Naive B cell (primary cell): Measurements from ENCODE around the gene ARHGDIB. TPM values are rescaled to one million over a fixed set of nuclear protein-coding genes. Genes with fewer than 3 reads are reported as not detected.

Experiments used
- ATAC-seq, 2 donors: fragments of 150-1000 bp; cut with Tn5 transposase; 2 replicates each; pipeline ENCODE4 v1.10.0; 2021; ENCODE audit warnings: low read depth in 2 of 2, mild to moderate bottlenecking in 2 of 2, moderate library complexity in 2 of 2
- DNase-seq: peaks from one replicate; pipeline ENCODE4 v3.0.0; 2022
- H3K27ac Mint-ChIP-seq, 6 donors: one replicate each; pipeline ENCODE4 v1.8.0; 2020 to 2022; ENCODE audit warnings: mild to moderate bottlenecking in 6 of 6, mixed read lengths in 6 of 6, moderate library complexity in 5 of 6, inconsistent platforms in 2 of 6
- H3K27me3 Mint-ChIP-seq, 3 donors: one replicate each; pipeline ENCODE4 v1.8.0; 2021 to 2022; ENCODE audit warnings: mixed read lengths in 3 of 3, mild to moderate bottlenecking in 1 of 3
- H3K36me3 Mint-ChIP-seq, 2 donors: one replicate each; pipeline ENCODE4 v1.8.0; 2020 to 2022; ENCODE audit warnings: mixed read lengths in 2 of 2, inconsistent platforms in 1 of 2, mild to moderate bottlenecking in 1 of 2
- H3K4me1 Mint-ChIP-seq, 3 donors: one replicate each; pipeline ENCODE4 v1.8.0; 2020 to 2022; ENCODE audit warnings: mixed read lengths in 3 of 3, inconsistent platforms in 1 of 3, mild to moderate bottlenecking in 1 of 3, moderate library complexity in 1 of 3
- H3K4me3 Mint-ChIP-seq, 8 donors: one replicate each; pipeline ENCODE4 v1.8.0; 2020 to 2022; ENCODE audit warnings: mild to moderate bottlenecking in 8 of 8, mixed read lengths in 8 of 8, moderate library complexity in 8 of 8, inconsistent platforms in 2 of 8
- H3K9me3 Mint-ChIP-seq, 7 donors: one replicate each; pipeline ENCODE4 v1.8.0; 2020 to 2022; ENCODE audit warnings: mixed read lengths in 7 of 7, mild to moderate bottlenecking in 5 of 7, inconsistent platforms in 2 of 7, moderate library complexity in 1 of 7
- polyA plus RNA-seq, 6 donors: library from polyadenylated mRNA; unstranded; fragments of 300-500 nt; fragmentation: Illumina TruSeq; gene quantifications; one replicate each; pipeline ENCODE4 v1.2.3, GENCODE V29; 2021; ENCODE audit warnings: low read depth in 6 of 6

The ARHGDIB gene
- 1,000 to 10,000 TPM; 2,706 to 4,844 (median 2,864) TPM for polyA plus RNA-seq

GRCh38 chr12:14961466-14962152, at the start of gene ARHGDIB:
TSS of gene ARHGDIB (minus strand) at chr12:14961601. CDS start at chr12:14950712, 10,889 bp downstream.
- H3K4me3 Mint-ChIP-seq: peak within 1 kb of the TSS; percentile 93 to 100 (median 99)

DNA sequence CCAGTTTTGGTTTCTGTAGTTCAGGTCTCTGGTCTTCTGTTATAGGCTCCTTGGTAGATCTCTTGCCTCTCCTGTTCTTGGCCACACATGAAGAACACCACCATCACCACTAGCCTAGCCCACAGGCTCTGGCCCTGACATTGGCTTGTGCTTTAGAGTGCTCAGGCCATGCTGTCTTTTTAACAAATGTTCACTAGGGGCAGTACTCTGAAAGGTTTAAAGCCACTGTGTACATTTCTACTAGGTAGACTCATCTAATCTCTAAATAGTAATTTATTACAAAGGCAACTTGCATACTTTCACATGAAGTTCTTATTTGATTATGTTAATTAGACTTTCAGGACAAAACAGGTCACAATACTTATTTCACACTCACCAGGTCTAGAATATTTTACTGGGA, 49.8 kb upstream of the ARHGDIB start:
- no peak overlapping the region for H3K4me3 Mint-ChIP-seq
- peaks cover 17 to 20% (median 19%) of the 10 kb centered on the region in 3 donors for H3K27me3 Mint-ChIP-seq
- no peaks in the 10 kb centered on the region for H3K9me3 Mint-ChIP-seq
- H3K27ac Mint-ChIP-seq: no peak overlapping the region
- H3K36me3 Mint-ChIP-seq: no peaks in the 10 kb centered on the region
- DNase-seq: no peak
- no peaks in the 10 kb centered on the region for H3K4me1 Mint-ChIP-seq
- peak; percentile 39 to 47 for ATAC-seq

More at GRCh38 chr12:14961466-14962152, at the start of gene ARHGDIB:
- Mint-ChIP-seq H3K27ac (peak within 1 kb of the TSS; percentile 94 to 99 (median 98)), H3K4me1 (peaks cover 48 to 67% (median 55%) of the 10 kb centered on the region in 3 donors), H3K9me3 (no peaks in the 10 kb centered on the region), H3K27me3 (no peaks in the 10 kb centered on the region), H3K36me3 (peaks cover 0 to 13% of the 10 kb centered on the region in 2 donors)
- DNase-seq (peak; percentile 84), ATAC-seq (peak; percentile 75 to 77)

GRCh38 chr12:15007551-15007950, 46.1 kb upstream of the ARHGDIB start:
- Mint-ChIP-seq H3K4me1 (no peaks in the 10 kb centered on the region), H3K9me3 (no peaks in the 10 kb centered on the region), H3K27ac (no peak overlapping the region), H3K36me3 (no peaks in the 10 kb centered on the region), H3K4me3 (no peak overlapping the region), H3K27me3 (peaks cover 24 to 34% (median 27%) of the 10 kb centered on the region in 3 donors)
- ATAC-seq: no peak
- no peak for DNase-seq

DNA sequence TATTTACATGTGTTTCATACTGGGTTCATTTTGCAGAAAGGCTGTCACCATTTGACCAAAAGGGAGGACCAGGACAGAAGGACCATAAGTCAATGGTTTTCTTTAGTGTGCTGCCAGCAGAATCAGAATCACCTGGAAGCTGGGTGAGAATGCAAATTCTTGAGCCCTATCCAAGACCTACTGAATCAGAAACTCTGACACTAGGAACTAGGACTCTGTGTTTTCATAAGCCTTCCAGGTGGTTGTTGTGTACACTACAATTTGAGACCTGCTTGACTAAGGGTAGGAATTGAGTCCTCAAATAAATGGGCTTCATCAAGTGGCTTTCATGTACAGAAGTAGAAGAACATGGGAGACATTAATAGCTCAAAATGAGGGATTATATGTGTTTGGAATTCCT, 43.7 kb upstream of the ARHGDIB start:
- no peak for ATAC-seq
- Mint-ChIP-seq H3K4me1 (no peaks in the 10 kb centered on the region), H3K27ac (no peak overlapping the region), H3K27me3 (peaks cover 30 to 38% (median 30%) of the 10 kb centered on the region in 3 donors), H3K4me3 (no peak overlapping the region), H3K9me3 (no peaks in the 10 kb centered on the region), H3K36me3 (no peaks in the 10 kb centered on the region)
- DNase-seq: no peak

DNA sequence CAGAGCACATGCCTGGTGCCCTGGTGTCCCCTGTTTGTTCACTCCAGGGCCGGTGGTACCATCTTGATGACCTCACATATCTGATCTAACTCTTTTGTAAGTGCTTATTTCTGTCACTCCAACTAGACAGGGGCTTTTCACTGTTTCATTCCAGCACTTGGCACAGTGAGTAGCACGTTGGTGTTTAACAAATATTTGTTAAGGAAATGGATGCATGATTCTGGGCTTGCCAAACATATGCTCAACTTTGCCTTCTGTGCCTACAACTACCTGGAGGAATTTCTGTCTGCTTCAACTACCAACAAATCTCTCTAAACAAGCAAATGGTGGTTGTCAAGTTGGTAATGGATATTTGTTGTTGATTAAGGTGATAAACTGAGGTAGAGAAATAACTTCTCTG, 43.0 kb upstream of the ARHGDIB start:
- no peak overlapping the region for H3K27ac Mint-ChIP-seq
- no peaks in the 10 kb centered on the region for H3K36me3 Mint-ChIP-seq
- peaks cover 25 to 31% (median 26%) of the 10 kb centered on the region in 3 donors for H3K27me3 Mint-ChIP-seq
- no peaks in the 10 kb centered on the region for H3K4me1 Mint-ChIP-seq
- DNase-seq (no peak), ATAC-seq (no peak)
- no peaks in the 10 kb centered on the region for H3K9me3 Mint-ChIP-seq
- no peak overlapping the region for H3K4me3 Mint-ChIP-seq

- ATAC-seq (no peak), DNase-seq (no peak)
- no peak overlapping the region for H3K4me3 Mint-ChIP-seq
- H3K9me3 Mint-ChIP-seq: no peaks in the 10 kb centered on the region
- H3K36me3 Mint-ChIP-seq: no peaks in the 10 kb centered on the region
- H3K4me1 Mint-ChIP-seq: no peaks in the 10 kb centered on the region
- peaks cover 17 to 28% (median 21%) of the 10 kb centered on the region in 3 donors for H3K27me3 Mint-ChIP-seq
- no peak overlapping the region for H3K27ac Mint-ChIP-seq
Observed at GRCh38 chr12:15001733-15002382, 40.5 kb upstream of the ARHGDIB start.

DNA sequence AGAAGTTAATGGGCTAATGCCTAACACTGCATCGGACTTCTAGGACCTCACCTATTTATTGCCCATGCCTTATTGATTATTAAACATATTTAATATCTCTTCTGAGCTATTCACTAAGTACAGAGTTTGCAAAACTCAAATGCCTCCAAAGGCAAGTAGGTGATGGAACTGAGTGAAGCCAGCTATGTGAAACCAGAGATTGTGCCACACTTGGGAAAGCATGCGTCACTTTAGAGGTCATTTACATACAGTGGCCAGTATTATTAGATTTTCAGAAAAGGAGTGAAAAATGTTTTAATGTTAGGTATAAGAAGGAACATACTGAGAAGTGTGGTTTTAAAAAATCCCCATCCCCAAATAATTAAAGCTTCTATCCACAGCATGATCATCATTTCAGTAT, 39.2 kb upstream of the ARHGDIB start:
- peaks cover 17 to 21% (median 17%) of the 10 kb centered on the region in 3 donors for H3K27me3 Mint-ChIP-seq
- no peak overlapping the region for H3K4me3 Mint-ChIP-seq
- no peak for DNase-seq
- no peaks in the 10 kb centered on the region for H3K9me3 Mint-ChIP-seq
- H3K27ac Mint-ChIP-seq: no peak overlapping the region
- no peaks in the 10 kb centered on the region for H3K36me3 Mint-ChIP-seq
- H3K4me1 Mint-ChIP-seq: peaks cover 0 to 3% (median under 1%) of the 10 kb centered on the region in 3 donors
- no peak for ATAC-seq

DNA sequence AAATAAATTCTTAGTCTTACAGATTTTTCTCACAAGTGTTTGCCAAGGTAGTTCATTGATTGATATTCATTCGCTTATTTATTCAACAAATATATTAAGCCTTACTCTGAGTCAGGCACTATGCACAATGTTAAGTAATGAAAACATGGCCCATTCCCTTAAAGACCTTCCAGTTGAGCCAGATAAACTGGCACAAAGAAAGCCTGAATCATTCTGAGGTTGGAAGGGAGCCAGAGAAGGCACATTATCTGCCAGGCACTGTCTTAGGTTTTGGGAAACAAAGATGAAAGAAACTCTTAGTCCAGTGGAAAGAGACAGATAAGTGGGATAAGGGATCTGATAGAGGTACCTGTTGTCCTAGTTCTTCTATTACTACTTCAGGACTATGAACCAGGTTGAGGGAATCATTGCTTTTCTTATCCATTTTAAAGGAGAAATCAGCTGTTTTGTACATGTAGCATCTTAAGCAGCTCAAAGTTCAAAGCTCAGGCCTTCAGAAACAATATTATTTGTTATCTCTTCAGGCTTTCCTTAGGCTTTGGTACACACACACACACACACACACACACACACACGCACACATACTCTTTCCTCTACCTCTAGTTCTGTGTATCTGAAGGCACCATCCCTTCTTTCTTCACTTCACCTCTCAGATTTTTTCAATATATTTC, 38.4 kb upstream of the ARHGDIB start:
- H3K27me3 Mint-ChIP-seq: peaks cover 13 to 21% (median 17%) of the 10 kb centered on the region in 3 donors
- H3K4me3 Mint-ChIP-seq: no peak overlapping the region
- no peak for ATAC-seq
- peaks cover 4 to 10% (median 8%) of the 10 kb centered on the region in 3 donors for H3K4me1 Mint-ChIP-seq
- H3K9me3 Mint-ChIP-seq: no peaks in the 10 kb centered on the region
- no peak for DNase-seq
- no peaks in the 10 kb centered on the region for H3K36me3 Mint-ChIP-seq
- peak overlapping the region in 1 of 6 donors; percentile 0 for H3K27ac Mint-ChIP-seq

GRCh38 chr12:14999021-14999694, 37.8 kb upstream of the ARHGDIB start:
- DNase-seq (no peak), ATAC-seq (no peak)
- no peaks in the 10 kb centered on the region for H3K36me3 Mint-ChIP-seq
- H3K27ac Mint-ChIP-seq: no peak overlapping the region
- peaks cover 8 to 17% (median 16%) of the 10 kb centered on the region in 3 donors for H3K27me3 Mint-ChIP-seq
- peaks cover 7 to 17% (median 14%) of the 10 kb centered on the region in 3 donors for H3K4me1 Mint-ChIP-seq
- H3K9me3 Mint-ChIP-seq: no peaks in the 10 kb centered on the region
- no peak overlapping the region for H3K4me3 Mint-ChIP-seq

DNA sequence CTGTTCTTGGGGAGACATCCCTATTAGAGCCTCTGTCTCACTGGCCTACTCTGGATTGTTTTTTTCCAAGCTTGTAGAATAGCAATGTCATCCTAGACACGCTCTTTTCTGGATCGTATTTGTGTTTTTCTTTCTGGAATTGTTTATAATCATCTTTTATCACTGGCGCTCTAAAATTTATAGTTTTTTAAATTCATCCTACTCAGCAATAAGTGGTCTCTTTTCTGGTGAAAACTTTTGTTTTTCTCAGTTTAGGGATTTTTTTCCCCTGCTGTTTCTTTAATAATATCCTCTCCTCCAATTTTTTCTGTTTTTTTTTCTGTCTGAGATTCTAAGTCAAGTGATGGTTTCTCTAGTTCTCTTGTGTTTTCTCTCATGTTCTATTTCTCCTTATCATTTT, 36.6 kb upstream of the ARHGDIB start:
- DNase-seq (no peak), ATAC-seq (no peak)
- H3K9me3 Mint-ChIP-seq: no peaks in the 10 kb centered on the region
- H3K27me3 Mint-ChIP-seq: peaks cover 8 to 16% (median 14%) of the 10 kb centered on the region in 3 donors
- peaks cover 18 to 28% (median 26%) of the 10 kb centered on the region in 3 donors for H3K4me1 Mint-ChIP-seq
- no peaks in the 10 kb centered on the region for H3K36me3 Mint-ChIP-seq
- H3K4me3 Mint-ChIP-seq: no peak overlapping the region
- peak overlapping the region in 1 of 6 donors; percentile 1 for H3K27ac Mint-ChIP-seq

DNA sequence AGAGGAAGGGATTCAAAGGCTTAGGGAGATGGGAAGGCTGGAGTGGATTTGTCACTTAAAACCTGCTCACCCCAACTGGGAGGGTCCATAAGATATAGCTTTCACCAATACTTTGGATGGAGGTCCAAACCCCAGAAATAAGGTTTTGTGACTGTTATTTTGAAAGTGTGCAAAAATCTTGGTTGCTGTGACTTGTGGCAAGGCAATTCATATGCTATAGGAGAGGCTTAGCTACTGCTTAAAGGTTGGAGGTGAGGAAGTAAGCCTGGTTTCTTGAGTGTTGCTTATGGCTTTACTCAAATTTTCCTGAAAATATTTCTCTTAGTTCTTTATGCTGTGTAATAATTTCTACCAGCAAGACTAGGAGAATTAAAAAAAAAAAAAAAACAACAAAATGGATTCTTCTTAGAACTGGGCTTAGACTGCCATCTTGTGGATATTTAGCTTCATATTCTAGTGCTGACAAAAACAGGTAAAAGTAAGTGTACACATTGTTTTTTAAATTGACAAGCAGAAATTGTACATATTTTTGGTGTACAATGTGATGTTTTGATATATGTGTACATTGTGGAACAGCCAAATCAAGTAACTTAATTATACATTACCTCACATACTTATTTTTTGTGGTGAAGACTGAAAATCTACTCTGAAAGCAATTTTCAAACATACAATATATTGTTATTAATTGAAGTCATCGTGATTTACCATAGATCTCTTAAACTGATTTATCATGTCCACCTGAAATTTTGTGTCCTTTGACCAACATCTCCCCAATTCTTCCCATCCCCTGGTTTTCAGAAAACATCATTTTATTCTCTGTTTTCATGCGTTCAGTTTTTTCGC, 34.4 kb upstream of the ARHGDIB start:
- DNase-seq: peak; percentile 48
- no peaks in the 10 kb centered on the region for H3K36me3 Mint-ChIP-seq

DNA sequence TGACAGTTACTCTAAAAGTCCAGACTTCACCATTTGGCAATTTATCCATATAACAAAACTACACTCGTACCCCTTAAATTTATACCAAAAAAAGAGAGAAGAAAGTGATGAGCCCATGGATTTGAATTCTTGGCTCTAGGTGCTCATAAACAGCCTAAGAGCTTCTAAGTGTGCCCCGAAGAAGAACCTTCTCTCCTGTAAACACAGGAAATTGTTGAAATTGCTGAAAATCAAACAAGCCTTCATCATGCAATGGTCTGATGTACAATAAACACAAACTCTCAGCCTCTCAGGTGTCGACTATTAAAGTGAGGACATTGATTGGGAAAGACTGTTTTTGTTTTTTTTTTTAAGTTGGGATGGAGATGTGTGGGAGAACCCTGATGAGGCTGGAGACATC, 33.2 kb upstream of the ARHGDIB start:
- no peak for DNase-seq
- H3K9me3 Mint-ChIP-seq: peaks cover 0 to 10% (median 3%) of the 10 kb centered on the region in 7 donors
- H3K36me3 Mint-ChIP-seq: no peaks in the 10 kb centered on the region
- H3K4me1 Mint-ChIP-seq: peaks cover 44 to 54% (median 51%) of the 10 kb centered on the region in 3 donors
- H3K27me3 Mint-ChIP-seq: peaks cover 0 to 11% (median 7%) of the 10 kb centered on the region in 3 donors
- H3K27ac Mint-ChIP-seq: peak overlapping the region; percentile 3 to 80 (median 41)
- no peak for ATAC-seq
- H3K4me3 Mint-ChIP-seq: peak overlapping the region in 2 of 8 donors; percentile 14 to 52

More for the DNA sequence above, 34.4 kb upstream of the ARHGDIB start:
- H3K9me3 Mint-ChIP-seq: peaks cover 0 to 6% (median 2%) of the 10 kb centered on the region in 7 donors
- peaks cover 0 to 11% (median 7%) of the 10 kb centered on the region in 3 donors for H3K27me3 Mint-ChIP-seq
- peak overlapping the region in 1 of 8 donors; percentile 6 for H3K4me3 Mint-ChIP-seq
- ATAC-seq: peak; percentile 41 to 42
- H3K27ac Mint-ChIP-seq: peak overlapping the region in 4 of 6 donors; percentile 18 to 84 (median 64)
- H3K4me1 Mint-ChIP-seq: peaks cover 33 to 42% (median 39%) of the 10 kb centered on the region in 3 donors
